Ishikawa (cell line): ENCODE measurements around the gene ST3GAL5.

Experiments used
- CEBPB ChIP-seq: IDR thresholded peaks from 2 replicates; pipeline ENCODE4 v1.6.1; 2012
- EP300 ChIP-seq: IDR thresholded peaks from 2 replicates; pipeline ENCODE4 v1.6.1; 2012; ENCODE audit warnings: borderline replicate concordance
- FOXM1 ChIP-seq: IDR thresholded peaks from 2 replicates; pipeline ENCODE4 v1.6.1; 2012; ENCODE audit warnings: low read depth, borderline replicate concordance
- RAD21 ChIP-seq: IDR thresholded peaks from 2 replicates; pipeline ENCODE4 v1.6.1; 2012; ENCODE audit warnings: low read depth
- TEAD4 ChIP-seq: IDR thresholded peaks from 2 replicates; pipeline ENCODE4 v1.6.1; 2012
- YY1 ChIP-seq: IDR thresholded peaks from 2 replicates; pipeline ENCODE4 v1.6.1; 2012; ENCODE audit warnings: low read depth
- ZBTB7A ChIP-seq: IDR thresholded peaks from 2 replicates; pipeline ENCODE4 v1.6.1; 2012; ENCODE audit warnings: low read depth

GRCh38 chr2:85852152-85852840 is 36.5 kb downstream of the ST3GAL5 start:
- TF ChIP-seq YY1: no peak
- TF ChIP-seq EP300: no peak
- TF ChIP-seq TEAD4: no peak
- TF ChIP-seq CEBPB: no peak
- TF ChIP-seq FOXM1: no peak
- no peak for TF ChIP-seq ZBTB7A
- TF ChIP-seq RAD21: no peak
